Esophagus muscularis mucosa (tissue), 4 donors: ENCODE data around the gene CAMSAP1. TPM values are rescaled to one million over a fixed set of nuclear protein-coding genes. Genes with fewer than 3 reads are reported as not detected.

Source experiments
- DNase-seq: peaks from one replicate; pipeline ENCODE4 v3.0.0-alpha.2; 2017; ENCODE audit errors: extremely low spot score
- H3K27ac ChIP-seq, 4 donors: fragments of 200-600 bp; sonication (generic); replicated peaks in 1 of 4; 1 replicate in 3 of 4; 2 replicates in 1 of 4; pipeline ENCODE4 v1.5.1; 2016 to 2019; ENCODE audit warnings: mild to moderate bottlenecking in 1 of 4
- H3K27me3 ChIP-seq, 4 donors: fragments of 200-600 bp; sonication (generic); one replicate each; pipeline versions ENCODE4 v1.5.1 to v1.6.0; 2016 to 2019
- H3K36me3 ChIP-seq, 4 donors: fragments of 200-600 bp; sonication (generic); one replicate each; pipeline ENCODE4 v1.5.1; 2016 to 2019
- H3K4me1 ChIP-seq, 4 donors: fragments of 200-600 bp; sonication (generic); one replicate each; pipeline ENCODE4 v1.5.1; 2016 to 2019
- H3K4me3 ChIP-seq, 4 donors: fragments of 200-600 bp; sonication (generic); 1 replicate in 2 of 4; 2 replicates in 2 of 4; pipeline ENCODE4 v1.5.1; 2016 to 2019; ENCODE audit warnings: mild to moderate bottlenecking in 4 of 4, moderate library complexity in 1 of 4
- H3K9me3 ChIP-seq, 4 donors: fragments of 200-600 bp; sonication (generic); 1 replicate in 3 of 4; 2 replicates in 1 of 4; pipeline ENCODE4 v1.5.1; 2016 to 2019
- CTCF ChIP-seq, 3 experiments: fragments of 200-600 bp in 2 of 3; fragments of 450-650 bp in 1 of 3; sonication (generic) in 2 of 3; IDR thresholded peaks; one replicate each; pipeline ENCODE4 v1.5.1; 2017 to 2019; ENCODE audit warnings: antibody characterized with exemption in 3 of 3, mild to moderate bottlenecking in 2 of 3, moderate library complexity in 1 of 3
- EP300 ChIP-seq: sonication (generic); formaldehyde crosslinking; IDR thresholded peaks from one replicate; pipeline ENCODE4 v1.6.1; 2017; ENCODE audit warnings: antibody characterized with exemption
- POLR2A ChIP-seq: fragments of 450-650 bp; IDR thresholded peaks from one replicate; pipeline ENCODE4 v1.6.1; 2017; ENCODE audit warnings: antibody characterized with exemption, moderate library complexity, mild to moderate bottlenecking, low read depth
- POLR2AphosphoS5 ChIP-seq, 2 donors: sonication (generic); formaldehyde crosslinking; IDR thresholded peaks; one replicate each; pipeline ENCODE4 v1.6.1; 2017; ENCODE audit warnings: antibody characterized with exemption in 2 of 2
- WGBS: methylation state at CpG from one replicate; pipeline ENCODE4 v1.1.5; 2018; 5-methylcytosine and 5-hydroxymethylcytosine counted together
- intact Hi-C: fragments of 100-400 bp; cut with DNase I; formaldehyde crosslinking; loops from one replicate; pipeline ENCODE4 v1.15.1; 2023
- total RNA-seq, 4 donors: library from RNA; depleted of rRNA; stranded (reverse); fragments of >200 nt; gene quantifications; one replicate each; pipeline versions ENCODE4 v1.1.0 to v1.2.1, GENCODE V29; 2016

The CAMSAP1 gene
- total RNA-seq, 4 donors from 2014 or later: 21.0 to 52.7 (median 30.5) TPM

- intact Hi-C loops: no loop called here
- Histone ChIP-seq H3K4me1 (no peaks in the 10 kb centered on the region), H3K36me3 (no peaks in the 10 kb centered on the region), H3K27me3 (peaks cover 0 to 71% (median 5%) of the 10 kb centered on the region in 4 donors), H3K4me3 (no peak overlapping the region), H3K27ac (no peak overlapping the region), H3K9me3 (no peaks in the 10 kb centered on the region)
- WGBS: 76% methylated on average over 12 of the region's 15 CpGs
- no peak for TF ChIP-seq EP300
- no peak for TF ChIP-seq CTCF (IDR thresholded peaks at IDR 0.05)
- no peak for TF ChIP-seq POLR2A
- no peak for TF ChIP-seq POLR2AphosphoS5 (IDR thresholded peaks at IDR 0.05)
- no peak for DNase-seq
Measured at GRCh38 chr9:135774239-135774747, 133.1 kb downstream of the CAMSAP1 start.

- intact Hi-C loops: no loop called here
- peaks cover 0 to 68% (median 5%) of the 10 kb centered on the region in 4 donors for H3K27me3 ChIP-seq
- 81% methylated on average over 8 of the region's 11 CpGs for WGBS
Measured at GRCh38 chr9:135773530-135774238, 133.7 kb downstream of the CAMSAP1 start.

GRCh38 chr9:135772702-135773493, 134.4 kb downstream of the CAMSAP1 start:
- Histone ChIP-seq H3K9me3 (no peaks in the 10 kb centered on the region), H3K36me3 (no peaks in the 10 kb centered on the region), H3K4me1 (no peaks in the 10 kb centered on the region), H3K27ac (no peak overlapping the region), H3K4me3 (no peak overlapping the region), H3K27me3 (peaks cover 0 to 61% (median 5%) of the 10 kb centered on the region in 4 donors)
- DNase-seq: no peak
- TF ChIP-seq EP300: no peak
- no peak for TF ChIP-seq CTCF (IDR thresholded peaks at IDR 0.05)
- no peak for TF ChIP-seq POLR2AphosphoS5 (IDR thresholded peaks at IDR 0.05)
- no peak for TF ChIP-seq POLR2A
- intact Hi-C loops: no loop called here
- WGBS: 77% methylated on average over 19 of the region's 36 CpGs

More at GRCh38 chr9:135773530-135774238, 133.7 kb downstream of the CAMSAP1 start:
- no peak for DNase-seq
- H3K4me1 ChIP-seq: no peaks in the 10 kb centered on the region
- H3K4me3 ChIP-seq: no peak overlapping the region
- H3K9me3 ChIP-seq: no peaks in the 10 kb centered on the region
- no peak overlapping the region for H3K27ac ChIP-seq
- no peaks in the 10 kb centered on the region for H3K36me3 ChIP-seq
- TF ChIP-seq CTCF (IDR thresholded peaks at IDR 0.05) (no peak), POLR2AphosphoS5 (IDR thresholded peaks at IDR 0.05) (no peak), POLR2A (no peak), EP300 (no peak)

- Histone ChIP-seq H3K27me3 (peaks cover 0 to 69% (median 5%) of the 10 kb centered on the region in 4 donors), H3K9me3 (no peaks in the 10 kb centered on the region), H3K36me3 (no peaks in the 10 kb centered on the region), H3K27ac (no peak overlapping the region), H3K4me1 (no peaks in the 10 kb centered on the region), H3K4me3 (no peak overlapping the region)
- intact Hi-C loops: no loop called here
- no peak for DNase-seq
- no peak for TF ChIP-seq POLR2AphosphoS5 (IDR thresholded peaks at IDR 0.05)
- no peak for TF ChIP-seq EP300
- TF ChIP-seq CTCF (IDR thresholded peaks at IDR 0.05): no peak
- TF ChIP-seq POLR2A: no peak
- WGBS: 70% methylated on average over 2 of the region's 13 CpGs
Measured at GRCh38 chr9:135772056-135772646, 135.2 kb downstream of the CAMSAP1 start.
